ENCODE results near the gene PABPN1L. TPM values are rescaled to one million over a fixed set of nuclear protein-coding genes. Genes with fewer than 3 reads are reported as not detected.

Gene PABPN1L
- total RNA-seq, 1 experiment from 2014 or later, result 0.57 TPM

DNA sequence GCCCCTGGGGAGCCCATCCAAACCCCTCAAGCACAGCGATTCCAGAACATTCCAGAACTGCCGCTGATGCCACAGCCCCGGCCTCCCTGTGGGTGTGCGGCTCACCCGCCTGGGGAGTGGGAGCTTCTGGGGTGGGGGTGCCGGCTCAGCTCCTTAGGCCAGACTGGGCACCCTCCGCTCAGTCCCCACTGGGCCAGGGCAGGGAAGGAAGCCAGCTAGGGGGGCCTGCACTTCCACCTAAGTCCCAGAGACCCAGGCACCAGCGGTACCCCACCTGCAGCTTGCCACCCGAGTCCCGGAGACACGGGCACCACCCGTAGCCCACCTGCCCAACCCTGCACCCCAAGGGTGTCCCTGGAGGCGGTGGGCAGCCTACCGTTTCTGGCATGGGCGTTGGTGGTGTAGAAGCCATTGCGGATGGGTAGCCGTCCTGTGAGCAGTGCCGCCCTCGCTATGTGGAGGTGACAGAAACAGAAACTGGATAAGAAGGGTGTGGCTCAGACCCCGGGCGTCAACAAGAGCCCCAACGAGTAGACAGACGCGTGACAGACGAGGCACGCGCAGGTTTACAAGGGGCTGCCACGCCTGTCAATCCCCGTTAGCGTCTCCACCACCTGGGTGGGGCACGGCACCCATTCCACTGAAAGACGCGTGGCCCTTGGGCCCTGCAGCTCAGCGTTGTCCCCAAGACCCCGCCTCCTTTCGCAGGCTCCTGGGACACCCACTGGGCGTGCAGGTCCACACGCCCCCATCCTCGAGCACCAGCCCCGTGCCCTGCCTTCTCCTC lies 24.7 kb downstream of the PABPN1L start:
- Histone ChIP-seq H4K20me1 (ENCODE audit: insufficient read depth) (no peaks in the 10 kb centered on the region), H3K27ac (ENCODE audit: low read depth, low read length) (no peak overlapping the region), H3K27me3 (ENCODE audit: insufficient read depth, low read length) (no peaks in the 10 kb centered on the region), H3K4me1 (ENCODE audit: control insufficient read depth in 1 of 2, insufficient read depth in 2 of 2, low read length in 2 of 2) (no peaks in the 10 kb centered on the region), H3K36me3 (ENCODE audit: control insufficient read depth in 1 of 2, insufficient read depth in 2 of 2, low read length in 2 of 2) (no peaks in the 10 kb centered on the region), H3K9me3 (ENCODE audit: control insufficient read depth in 1 of 2, insufficient read depth in 1 of 2, low read depth in 1 of 2, low read length in 2 of 2) (no peaks in the 10 kb centered on the region), H3K9me2 (ENCODE audit: insufficient read depth) (no peaks in the 10 kb centered on the region), H3K4me3 (replicated peaks in 1 of 2; ENCODE audit: low read depth in 1 of 2, low read length in 2 of 2) (no peak overlapping the region), H2AFZ (ENCODE audit: low read depth, low read length, poor library complexity, severe bottlenecking) (no peak overlapping the region), H3K79me2 (ENCODE audit: insufficient read depth, low read length) (no peaks in the 10 kb centered on the region), H3K9ac (ENCODE audit: low read length) (no peak overlapping the region), H3K4me2 (ENCODE audit: low read length) (no peak overlapping the region)
- ATAC-seq, result no peak
- RAD21 ChIA-PET (ENCODE audit: low non-redundant PET in 1 of 2, low total read pairs in 2 of 2, uncharacterized antibody in 2 of 2, unreplicated experiment in 2 of 2), result no interaction called here
- BruUV-seq (replicated peaks), result no TSS peak
- CTCF ChIA-PET, result no interaction called here
- POLR2A ChIA-PET, result no interaction called here
- intact Hi-C loops (cut with micrococcal nuclease), result no loop called here
- TF ChIP-seq, protein P1, sequence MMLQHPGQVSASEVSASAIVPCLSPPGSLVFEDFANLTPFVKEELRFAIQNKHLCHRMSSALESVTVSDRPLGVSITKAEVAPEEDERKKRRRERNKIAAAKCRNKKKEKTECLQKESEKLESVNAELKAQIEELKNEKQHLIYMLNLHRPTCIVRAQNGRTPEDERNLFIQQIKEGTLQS (IDR thresholded peaks at IDR 0.05), result no peak
- TF ChIP-seq EGR1 (IDR thresholded peaks at IDR 0.05; ENCODE audit: low read depth) (no peak), ELF1 (IDR thresholded peaks at IDR 0.05; ENCODE audit: borderline replicate concordance, low read depth) (no peak)
- no peak for DNase-seq (ENCODE audit: low read depth, low spot score)

DNA sequence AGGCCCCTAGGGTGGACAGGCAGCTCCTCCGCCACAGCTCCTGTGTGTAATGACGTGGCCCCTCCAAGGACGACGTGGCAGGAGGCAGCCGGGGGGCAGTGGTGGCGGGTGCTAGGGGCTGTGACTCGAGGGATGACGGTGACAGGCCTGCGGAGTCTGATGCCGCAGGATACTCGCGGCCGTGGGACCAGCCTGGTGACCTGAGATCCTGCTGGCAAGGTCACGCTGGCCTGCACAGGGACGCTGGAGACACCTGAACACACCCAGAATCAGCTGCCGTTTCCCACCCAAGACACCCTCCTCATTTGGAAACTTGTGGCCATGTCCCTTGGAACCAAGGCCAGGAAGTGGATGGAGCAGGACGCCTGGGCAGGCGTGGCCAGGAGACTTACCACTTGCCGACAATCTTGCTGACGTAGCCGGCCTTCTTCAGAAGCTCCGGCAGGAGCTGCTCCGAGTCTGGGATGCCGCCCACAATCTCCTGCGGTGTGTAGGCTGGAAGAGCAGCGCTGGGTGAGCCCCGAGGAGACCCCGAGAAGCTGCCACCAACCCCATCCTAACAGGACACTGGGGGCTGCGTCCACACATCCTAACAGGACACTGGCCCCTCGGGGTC lies 25.8 kb downstream of the PABPN1L start:
- Histone ChIP-seq H3K9ac (ENCODE audit: low read length) (no peak overlapping the region), H3K27me3 (ENCODE audit: insufficient read depth, low read length) (no peaks in the 10 kb centered on the region), H3K27ac (ENCODE audit: low read depth, low read length) (no peak overlapping the region), H3K9me3 (ENCODE audit: control insufficient read depth in 1 of 2, insufficient read depth in 1 of 2, low read depth in 1 of 2, low read length in 2 of 2) (no peaks in the 10 kb centered on the region), H3K9me2 (ENCODE audit: insufficient read depth) (no peaks in the 10 kb centered on the region), H3K36me3 (ENCODE audit: control insufficient read depth in 1 of 2, insufficient read depth in 2 of 2, low read length in 2 of 2) (no peaks in the 10 kb centered on the region), H3K4me3 (replicated peaks in 1 of 2; ENCODE audit: low read depth in 1 of 2, low read length in 2 of 2) (no peak overlapping the region), H4K20me1 (ENCODE audit: insufficient read depth) (no peaks in the 10 kb centered on the region), H2AFZ (ENCODE audit: low read depth, low read length, poor library complexity, severe bottlenecking) (no peak overlapping the region), H3K4me2 (ENCODE audit: low read length) (no peak overlapping the region), H3K79me2 (ENCODE audit: insufficient read depth, low read length) (no peaks in the 10 kb centered on the region), H3K4me1 (ENCODE audit: control insufficient read depth in 1 of 2, insufficient read depth in 2 of 2, low read length in 2 of 2) (no peaks in the 10 kb centered on the region)
- POLR2A ChIA-PET, result no interaction called here
- RAD21 ChIA-PET (ENCODE audit: low non-redundant PET in 1 of 2, low total read pairs in 2 of 2, uncharacterized antibody in 2 of 2, unreplicated experiment in 2 of 2), result no interaction called here
- TF ChIP-seq SRF (IDR thresholded peaks at IDR 0.05; ENCODE audit: low read depth) (no peak), TCF7L2 (IDR thresholded peaks at IDR 0.05; ENCODE audit: borderline replicate concordance, extremely low read depth, insufficient read depth, insufficient read length) (no peak), EZH2 (IDR thresholded peaks at IDR 0.05) (no peak), ZNF274 (IDR thresholded peaks at IDR 0.05; ENCODE audit: low read depth, low read length) (no peak)
- TF ChIP-seq, protein P2, sequence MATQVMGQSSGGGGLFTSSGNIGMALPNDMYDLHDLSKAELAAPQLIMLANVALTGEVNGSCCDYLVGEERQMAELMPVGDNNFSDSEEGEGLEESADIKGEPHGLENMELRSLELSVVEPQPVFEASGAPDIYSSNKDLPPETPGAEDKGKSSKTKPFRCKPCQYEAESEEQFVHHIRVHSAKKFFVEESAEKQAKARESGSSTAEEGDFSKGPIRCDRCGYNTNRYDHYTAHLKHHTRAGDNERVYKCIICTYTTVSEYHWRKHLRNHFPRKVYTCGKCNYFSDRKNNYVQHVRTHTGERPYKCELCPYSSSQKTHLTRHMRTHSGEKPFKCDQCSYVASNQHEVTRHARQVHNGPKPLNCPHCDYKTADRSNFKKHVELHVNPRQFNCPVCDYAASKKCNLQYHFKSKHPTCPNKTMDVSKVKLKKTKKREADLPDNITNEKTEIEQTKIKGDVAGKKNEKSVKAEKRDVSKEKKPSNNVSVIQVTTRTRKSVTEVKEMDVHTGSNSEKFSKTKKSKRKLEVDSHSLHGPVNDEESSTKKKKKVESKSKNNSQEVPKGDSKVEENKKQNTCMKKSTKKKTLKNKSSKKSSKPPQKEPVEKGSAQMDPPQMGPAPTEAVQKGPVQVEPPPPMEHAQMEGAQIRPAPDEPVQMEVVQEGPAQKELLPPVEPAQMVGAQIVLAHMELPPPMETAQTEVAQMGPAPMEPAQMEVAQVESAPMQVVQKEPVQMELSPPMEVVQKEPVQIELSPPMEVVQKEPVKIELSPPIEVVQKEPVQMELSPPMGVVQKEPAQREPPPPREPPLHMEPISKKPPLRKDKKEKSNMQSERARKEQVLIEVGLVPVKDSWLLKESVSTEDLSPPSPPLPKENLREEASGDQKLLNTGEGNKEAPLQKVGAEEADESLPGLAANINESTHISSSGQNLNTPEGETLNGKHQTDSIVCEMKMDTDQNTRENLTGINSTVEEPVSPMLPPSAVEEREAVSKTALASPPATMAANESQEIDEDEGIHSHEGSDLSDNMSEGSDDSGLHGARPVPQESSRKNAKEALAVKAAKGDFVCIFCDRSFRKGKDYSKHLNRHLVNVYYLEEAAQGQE (IDR thresholded peaks at IDR 0.05; ENCODE audit: low read depth), result no peak
- TF ChIP-seq, protein P1 (IDR thresholded peaks at IDR 0.05), result no peak
- CTCF ChIA-PET, result no interaction called here
- no TSS peak for BruUV-seq (replicated peaks)
- DNase-seq (ENCODE audit: low read depth, low spot score), result no peak
- intact Hi-C loops (cut with micrococcal nuclease), result no loop called here
- no peak for ATAC-seq

All from HCT116 (cell line).